ENCODE data around the gene VAMP3.

VAMP3 gene

GRCh38 chr1:7770997-7771822 is at the start of gene VAMP3:
Gene VAMP3 (plus strand): TSS chr1:7771296. CDS start chr1:7771384, 88 bp downstream.
- Histone ChIP-seq H3K4me2 (ENCODE audit: low read length) (peak within 1 kb of the TSS; percentile 97), H3K36me3 (replicated peaks; ENCODE audit: low read depth, low read length) (peaks cover 4% of the 10 kb centered on the region), H3K4me3 (ENCODE audit: low read length) (peak within 1 kb of the TSS; percentile 98), H3K27me3 (ENCODE audit: low read depth, low read length) (0 out of 2 replicates have a peak, but pooled peaks cover 4% of the 10 kb centered on the region), H3K9me3 (ENCODE audit: insufficient read depth, low read length) (no peaks in the 10 kb centered on the region), H3K79me2 (ENCODE audit: low read length) (peaks cover 25% of the 10 kb centered on the region), H4K20me1 (ENCODE audit: insufficient read depth, low read length) (peaks cover 7% of the 10 kb centered on the region; the same call in 1 of the 2 replicates), H2AFZ (ENCODE audit: low read depth, low read length) (peak within 1 kb of the TSS; percentile 96), H3K27ac (ENCODE audit: low read length) (peak within 1 kb of the TSS; percentile 32; the same call in 1 of the 2 replicates), H3K9ac (ENCODE audit: low read length) (peak within 1 kb of the TSS; percentile 76), H3K4me1 (ENCODE audit: low read length) (peaks cover 8% of the 10 kb centered on the region; the same call in 1 of the 2 replicates)
- TF ChIP-seq CTCF (IDR thresholded peaks at IDR 0.05; ENCODE audit: low read depth, low read length) (no peak), EZH2phosphoT487 (IDR thresholded peaks at IDR 0.05; ENCODE audit: low read depth) (no peak)

GRCh38 chr1:7721940-7722669 is 49.0 kb upstream of the VAMP3 start:
- Histone ChIP-seq H3K9me3 (ENCODE audit: insufficient read depth, low read length) (no peaks in the 10 kb centered on the region), H3K9ac (ENCODE audit: low read length) (no peak overlapping the region), H3K4me3 (ENCODE audit: low read length) (no peak overlapping the region), H4K20me1 (ENCODE audit: insufficient read depth, low read length) (no peaks in the 10 kb centered on the region), H3K27ac (ENCODE audit: low read length) (no peak overlapping the region), H3K27me3 (ENCODE audit: low read depth, low read length) (0 out of 2 replicates have a peak, but pooled peaks cover 5% of the 10 kb centered on the region), H2AFZ (ENCODE audit: low read depth, low read length) (no peak overlapping the region), H3K79me2 (ENCODE audit: low read length) (no peaks in the 10 kb centered on the region), H3K4me2 (ENCODE audit: low read length) (no peak overlapping the region), H3K36me3 (replicated peaks; ENCODE audit: low read depth, low read length) (no peaks in the 10 kb centered on the region), H3K4me1 (ENCODE audit: low read length) (no peaks in the 10 kb centered on the region)
- no peak for TF ChIP-seq EZH2phosphoT487 (IDR thresholded peaks at IDR 0.05; ENCODE audit: low read depth)

- no peak overlapping the region for H3K9ac ChIP-seq (ENCODE audit: low read length)
- 0 out of 2 replicates have a peak, but pooled peaks cover 5% of the 10 kb centered on the region for H3K27me3 ChIP-seq (ENCODE audit: low read depth, low read length)
- TF ChIP-seq EZH2phosphoT487 (IDR thresholded peaks at IDR 0.05; ENCODE audit: low read depth) (no peak), CTCF (IDR thresholded peaks at IDR 0.05; ENCODE audit: low read depth, low read length) (no peak)
- no peak overlapping the region for H3K4me3 ChIP-seq (ENCODE audit: low read length)
- no peaks in the 10 kb centered on the region for H3K4me1 ChIP-seq (ENCODE audit: low read length)
- no peak overlapping the region for H2AFZ ChIP-seq (ENCODE audit: low read depth, low read length)
- H3K27ac ChIP-seq (ENCODE audit: low read length), result no peak overlapping the region
- no peaks in the 10 kb centered on the region for H3K79me2 ChIP-seq (ENCODE audit: low read length)
- no peaks in the 10 kb centered on the region for H3K36me3 ChIP-seq (replicated peaks; ENCODE audit: low read depth, low read length)
- H3K4me2 ChIP-seq (ENCODE audit: low read length), result no peak overlapping the region
- no peaks in the 10 kb centered on the region for H4K20me1 ChIP-seq (ENCODE audit: insufficient read depth, low read length)
- H3K9me3 ChIP-seq (ENCODE audit: insufficient read depth, low read length), result no peaks in the 10 kb centered on the region
Observed at GRCh38 chr1:7722670-7723012, 48.5 kb upstream of the VAMP3 start.

- Histone ChIP-seq H3K36me3 (replicated peaks; ENCODE audit: low read depth, low read length) (no peaks in the 10 kb centered on the region), H2AFZ (ENCODE audit: low read depth, low read length) (no peak overlapping the region), H3K4me1 (ENCODE audit: low read length) (no peaks in the 10 kb centered on the region), H3K27me3 (ENCODE audit: low read depth, low read length) (no peaks in the 10 kb centered on the region), H3K9ac (ENCODE audit: low read length) (no peak overlapping the region), H4K20me1 (ENCODE audit: insufficient read depth, low read length) (no peaks in the 10 kb centered on the region), H3K4me2 (ENCODE audit: low read length) (no peak overlapping the region), H3K27ac (ENCODE audit: low read length) (no peak overlapping the region), H3K9me3 (ENCODE audit: insufficient read depth, low read length) (no peaks in the 10 kb centered on the region), H3K79me2 (ENCODE audit: low read length) (no peaks in the 10 kb centered on the region), H3K4me3 (ENCODE audit: low read length) (no peak overlapping the region)
- no peak for TF ChIP-seq EZH2phosphoT487 (IDR thresholded peaks at IDR 0.05; ENCODE audit: low read depth)
- TF ChIP-seq CTCF (IDR thresholded peaks at IDR 0.05; ENCODE audit: low read depth, low read length), result no peak
Observed at GRCh38 chr1:7726623-7727022, 44.5 kb upstream of the VAMP3 start.

All from OCI-LY3 (cell line).